Motor neuron (in vitro differentiated cells): ENCODE data around the gene C22orf39. TPM values are rescaled to one million over a fixed set of nuclear protein-coding genes. Genes with fewer than 3 reads are reported as not detected.

Source experiments
- ATAC-seq, 8 experiments: fragments of 200-7000 bp; cut with Tn5 transposase; replicated peaks in 6 of 8; 2 replicates each; pipeline ENCODE4 v1.8.0; 2021; ENCODE audit warnings: mild to moderate bottlenecking in 8 of 8, moderate library complexity in 8 of 8
- H3K27ac ChIP-seq, 2 donors: fragments of 250-450 bp; sonication (Bioruptor Pico); 2 replicates each; pipeline ENCODE4 v1.9.0; 2021; ENCODE audit warnings: antibody characterized with exemption in 2 of 2, mild to moderate bottlenecking in 2 of 2, moderate library complexity in 1 of 2
- H3K4me1 ChIP-seq, 2 donors: fragments of 250-450 bp; sonication (Bioruptor Pico); replicated peaks in 1 of 2; 2 replicates each; pipeline ENCODE4 v1.6.1; 2021; ENCODE audit warnings: antibody characterized with exemption in 2 of 2, mild to moderate bottlenecking in 2 of 2, moderate library complexity in 1 of 2
- H3K4me3 ChIP-seq, 5 donors: fragments of 250-450 bp; sonication (Bioruptor Pico); 2 replicates each; pipeline ENCODE4 v1.9.0; 2021; ENCODE audit warnings: antibody characterized with exemption in 5 of 5, mild to moderate bottlenecking in 5 of 5, moderate library complexity in 4 of 5
- WGBS, 10 experiments: fragments of 450-650 bp; shearing (Covaris generic); methylation state at CpG; one replicate each; pipeline ENCODE4 v1.0.0; 2022; 5-methylcytosine and 5-hydroxymethylcytosine counted together
- in situ Hi-C, 9 experiments: fragments of 400-800 bp; cut with MboI; loops; one replicate each; pipeline ENCODE4 v1.15.0; 2021; ENCODE audit warnings: low sequenced_read_pairs in 9 of 9, low pct_unique_long_range_greater_than_20kb in 2 of 9; ENCODE audit not compliant: unreplicated experiment in 9 of 9
- total RNA-seq, 8 experiments: library from RNA; unstranded; fragments of 300-600 nt; gene quantifications; 2 replicates each; pipeline versions ENCODE4 v1.2.3 to v1.2.4, GENCODE V29; 2022

C22orf39 gene
- total RNA-seq, 8 experiments from 2014 or later: 15.5 to 60.9 (median 47.9) TPM

GRCh38 chr22:19411690-19412045, 35.8 kb downstream of the C22orf39 start:
- in situ Hi-C loops: no loop called here
- Histone ChIP-seq H3K4me1 (peaks cover 0 to 8% of the 10 kb centered on the region in 2 donors), H3K27ac (no peak overlapping the region), H3K4me3 (no peak overlapping the region)
- WGBS, 10 experiments: 100% methylated on average over 1 of the region's 1 CpG; no CpG with 5 or more reads in 8 of the 10 experiments
- ATAC-seq: no peak

GRCh38 chr22:19410941-19411689, 36.4 kb downstream of the C22orf39 start:
- H3K4me1 ChIP-seq: peaks cover 0 to 8% of the 10 kb centered on the region in 2 donors
- 82 to 100% (median 92%) methylated on average over 1 to 5 of the region's 6 CpGs; no CpG with 5 or more reads in 1 of the 10 experiments for WGBS, 10 experiments
- in situ Hi-C loops: no loop called here
- peak overlapping the region in 1 of 2 donors; percentile 53 for H3K27ac ChIP-seq
- H3K4me3 ChIP-seq: no peak overlapping the region
- ATAC-seq: no peak

GRCh38 chr22:19407649-19408606, 39.6 kb downstream of the C22orf39 start:
- in situ Hi-C loops: no loop called here
- ATAC-seq: no peak
- H3K4me1 ChIP-seq: peaks cover 0 to 4% of the 10 kb centered on the region in 2 donors
- no peak overlapping the region for H3K4me3 ChIP-seq
- H3K27ac ChIP-seq: no peak overlapping the region
- 71 to 100% (median 94%) methylated on average over 1 to 10 of the region's 16 CpGs for WGBS, 10 experiments

- in situ Hi-C loops: no loop called here
Measured at GRCh38 chr22:19406846-19407245, 40.7 kb downstream of the C22orf39 start.

GRCh38 chr22:19406281-19406811, 41.2 kb downstream of the C22orf39 start:
- ATAC-seq: no peak
- 83 to 100% (median 97%) methylated on average over 1 to 3 of the region's 3 CpGs; no CpG with 5 or more reads in 4 of the 10 experiments for WGBS, 10 experiments
- in situ Hi-C loops: no loop called here
- peak overlapping the region in 1 of 2 donors; percentile 16 for H3K27ac ChIP-seq
- no peaks in the 10 kb centered on the region for H3K4me1 ChIP-seq
- H3K4me3 ChIP-seq: no peak overlapping the region

More at GRCh38 chr22:19406846-19407245, 40.7 kb downstream of the C22orf39 start:
- ATAC-seq: no peak
- Histone ChIP-seq H3K27ac (peak overlapping the region in 1 of 2 donors; percentile 49), H3K4me3 (no peak overlapping the region), H3K4me1 (no peaks in the 10 kb centered on the region)
- 67 to 100% (median 90%) methylated on average over 1 to 4 of the region's 4 CpGs; no CpG with 5 or more reads in 1 of the 10 experiments for WGBS, 10 experiments

- in situ Hi-C loops: no loop called here
- WGBS, 10 experiments: 67 to 94% methylated on average over 1 to 4 of the region's 8 CpGs; no CpG with 5 or more reads in 8 of the 10 experiments
- H3K27ac ChIP-seq: no peak overlapping the region
- H3K4me1 ChIP-seq: no peaks in the 10 kb centered on the region
- H3K4me3 ChIP-seq: no peak overlapping the region
- no peak for ATAC-seq
Measured at GRCh38 chr22:19405652-19406051, 41.9 kb downstream of the C22orf39 start.

GRCh38 chr22:19405133-19405532, 42.4 kb downstream of the C22orf39 start:
- H3K4me3 ChIP-seq: no peak overlapping the region
- H3K4me1 ChIP-seq: no peaks in the 10 kb centered on the region
- in situ Hi-C loops: no loop called here
- ATAC-seq: no peak
- H3K27ac ChIP-seq: no peak overlapping the region
- 67 to 100% (median 98%) methylated on average over 1 to 4 of the region's 4 CpGs; no CpG with 5 or more reads in 2 of the 10 experiments for WGBS, 10 experiments

GRCh38 chr22:19404676-19405075, 42.8 kb downstream of the C22orf39 start:
- Histone ChIP-seq H3K4me1 (no peaks in the 10 kb centered on the region), H3K27ac (no peak overlapping the region), H3K4me3 (no peak overlapping the region)
- WGBS, 10 experiments: 83 to 100% (median 100%) methylated on average over 1 to 3 of the region's 3 CpGs; no CpG with 5 or more reads in 2 of the 10 experiments
- in situ Hi-C loops: no loop called here
- no peak for ATAC-seq

- WGBS, 10 experiments: 79 to 100% (median 98%) methylated on average over 1 to 4 of the region's 4 CpGs; no CpG with 5 or more reads in 1 of the 10 experiments
- in situ Hi-C loops: no loop called here
- ATAC-seq: no peak
- H3K4me3 ChIP-seq: no peak overlapping the region
- H3K27ac ChIP-seq: no peak overlapping the region
- no peaks in the 10 kb centered on the region for H3K4me1 ChIP-seq
Measured at GRCh38 chr22:19402642-19403191, 44.8 kb downstream of the C22orf39 start.

GRCh38 chr22:19401483-19401882, 46.0 kb downstream of the C22orf39 start:
- ATAC-seq: no peak
- WGBS, 10 experiments: 86 to 100% (median 96%) methylated on average over 1 to 4 of the region's 4 CpGs; no CpG with 5 or more reads in 4 of the 10 experiments
- Histone ChIP-seq H3K4me1 (no peaks in the 10 kb centered on the region), H3K27ac (no peak overlapping the region), H3K4me3 (no peak overlapping the region)
- in situ Hi-C loops: no loop called here

- no peaks in the 10 kb centered on the region for H3K4me1 ChIP-seq
- no peak for ATAC-seq
- H3K27ac ChIP-seq: no peak overlapping the region
- in situ Hi-C loops: no loop called here
- H3K4me3 ChIP-seq: no peak overlapping the region
- 91 to 100% (median 96%) methylated on average over 1 to 6 of the region's 6 CpGs; no CpG with 5 or more reads in 2 of the 10 experiments for WGBS, 10 experiments
Measured at GRCh38 chr22:19400881-19401280, 46.6 kb downstream of the C22orf39 start.

GRCh38 chr22:19398652-19399051, 48.9 kb downstream of the C22orf39 start:
- no peaks in the 10 kb centered on the region for H3K4me1 ChIP-seq
- H3K27ac ChIP-seq: peak overlapping the region in 1 of 2 donors; percentile 30
- no peak overlapping the region for H3K4me3 ChIP-seq
- 79 to 100% (median 80%) methylated on average over 1 to 2 of the region's 2 CpGs; no CpG with 5 or more reads in 5 of the 10 experiments for WGBS, 10 experiments
- no peak for ATAC-seq
- in situ Hi-C loops: no loop called here
